T1000 (cell line): ENCODE data around the gene CNNM3.
"Not testable (repeated sequence)": the region's sequence is repeated elsewhere in the genome, so short reads cannot be mapped to it uniquely, and the experiment has no call there.

Experiments used
- DNase-seq: peaks from one replicate; lab custom pipeline; 2025; ENCODE audit warnings: mixed read lengths; lab: John Stamatoyannopoulos, UW

The CNNM3 gene

GRCh38 chr2:96799623-96799935 is 16.5 kb upstream of the CNNM3 start:
- no peak for DNase-seq

DNA sequence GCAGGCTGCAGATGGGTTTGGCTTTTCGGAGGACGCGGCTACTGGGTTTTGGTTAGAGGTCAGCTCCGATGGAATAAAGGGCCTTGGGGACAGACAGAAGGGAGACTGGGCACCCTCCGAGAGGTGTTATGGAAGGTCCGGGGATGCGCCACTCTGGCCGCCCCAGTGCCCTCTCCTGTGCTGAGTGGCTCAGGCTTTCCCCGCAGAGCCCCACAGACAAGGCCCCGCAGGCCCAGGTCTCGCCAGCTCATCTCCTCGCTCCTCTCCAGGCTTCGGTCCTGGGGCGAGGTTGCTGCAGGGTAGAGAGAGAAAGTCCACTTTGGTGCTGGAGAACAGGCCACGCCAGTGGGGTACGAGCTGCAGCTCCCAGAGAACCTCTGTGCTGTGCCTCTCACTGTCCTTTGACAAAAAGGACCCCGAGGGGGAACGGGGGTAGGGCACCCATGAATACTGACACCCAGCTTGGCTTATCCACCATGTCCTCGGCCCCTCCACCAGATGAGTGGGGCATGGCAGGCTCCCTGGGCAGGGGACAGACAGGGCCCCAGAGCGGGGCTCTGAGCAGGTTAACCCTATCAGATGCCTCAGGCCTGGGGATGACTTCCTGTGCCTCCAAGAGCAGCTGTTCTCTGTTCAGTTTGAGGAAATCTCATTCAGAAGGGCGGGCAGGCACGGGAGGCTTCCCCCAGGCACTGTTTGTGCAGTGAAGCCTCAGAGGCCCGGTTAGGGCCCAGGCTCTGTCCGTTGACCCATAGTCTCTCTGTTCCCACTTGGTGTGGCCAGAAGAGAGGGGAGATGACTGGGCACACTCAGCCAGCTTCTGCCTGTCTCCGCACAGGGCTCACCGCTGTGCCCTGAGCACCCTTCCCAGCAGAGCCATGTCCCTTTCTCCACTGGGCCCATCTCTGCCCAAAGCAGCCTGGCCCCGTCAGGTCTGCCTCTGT is 15.7 kb upstream of the CNNM3 start:
- no peak for DNase-seq

GRCh38 chr2:96801005-96801785 is 14.9 kb upstream of the CNNM3 start:
- DNase-seq = no peak

DNA sequence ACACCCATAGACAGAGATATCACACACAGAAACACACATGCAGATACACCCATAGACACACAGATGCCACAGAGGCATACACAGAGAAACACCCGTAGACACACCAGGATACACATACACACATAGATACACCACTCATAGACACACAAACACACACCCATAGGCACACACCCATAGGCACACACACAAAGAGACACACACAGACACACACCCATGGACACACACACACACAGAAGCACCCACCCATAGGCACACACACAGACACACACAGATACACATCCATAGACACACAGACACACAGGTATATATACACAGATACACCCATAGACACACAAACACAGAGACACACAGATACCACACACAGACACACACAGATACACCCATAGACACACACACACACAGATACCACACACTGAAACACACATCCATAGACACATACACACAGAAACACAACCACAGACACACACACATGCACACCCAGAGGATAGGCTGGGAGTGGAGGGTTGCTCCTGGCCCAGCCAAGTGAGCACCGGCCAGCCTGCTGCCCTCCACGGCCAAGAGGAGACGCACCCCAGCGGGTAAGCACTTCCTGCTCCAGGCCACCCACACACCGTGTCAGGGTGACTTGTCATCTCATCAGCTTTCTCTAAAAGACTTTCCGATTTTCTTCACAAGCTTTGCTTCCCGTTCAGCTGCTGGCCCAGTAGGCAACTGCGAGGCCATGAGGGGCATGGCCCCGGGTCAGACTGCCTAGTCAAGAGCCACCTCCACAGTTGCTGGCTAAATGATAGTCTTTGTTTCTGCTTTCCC is 14.1 kb upstream of the CNNM3 start:
- no peak for DNase-seq

- no peak for DNase-seq
These were observed 13.3 kb upstream of the CNNM3 start for GRCh38 chr2:96802721-96803120.

DNA sequence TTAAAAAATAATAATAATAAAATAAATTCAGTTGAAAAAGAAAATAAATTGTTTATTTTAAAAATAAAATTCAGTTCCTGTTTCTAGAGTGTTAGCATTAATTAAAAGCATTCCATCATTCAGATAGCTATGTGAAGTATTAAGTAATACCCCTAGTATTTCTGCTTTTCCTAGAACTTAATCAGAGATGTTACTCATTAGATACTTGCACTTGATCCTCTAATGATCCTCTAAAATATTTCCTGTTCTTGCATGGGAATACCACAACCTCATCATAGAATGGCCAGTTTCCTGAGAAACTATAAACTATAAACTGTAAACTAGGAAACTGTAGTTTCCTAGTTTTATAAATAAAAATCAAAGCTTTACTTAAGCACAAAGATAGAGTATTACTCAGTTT is 11.1 kb upstream of the CNNM3 start:
- no peak for DNase-seq

DNA sequence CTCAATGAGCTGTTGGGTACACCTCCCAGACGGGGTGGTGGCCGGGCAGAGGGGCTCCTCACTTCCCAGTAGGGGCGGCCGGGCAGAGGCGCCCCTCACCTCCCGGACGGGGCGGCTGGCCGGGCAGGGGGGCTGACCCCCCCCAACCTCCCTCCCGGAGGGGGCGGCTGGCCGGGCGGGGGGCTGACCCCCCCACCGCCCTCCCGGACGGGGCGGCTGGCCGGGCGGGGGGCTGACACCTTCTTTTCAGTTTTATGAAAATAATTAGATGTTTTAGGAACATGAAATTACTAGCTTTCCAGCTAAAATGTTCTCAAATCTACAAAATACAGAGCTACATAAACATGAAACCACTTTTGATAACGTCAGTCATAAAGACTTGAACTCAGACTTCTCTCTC is 10.1 kb upstream of the CNNM3 start:
- not testable (repeated sequence) for DNase-seq

DNA sequence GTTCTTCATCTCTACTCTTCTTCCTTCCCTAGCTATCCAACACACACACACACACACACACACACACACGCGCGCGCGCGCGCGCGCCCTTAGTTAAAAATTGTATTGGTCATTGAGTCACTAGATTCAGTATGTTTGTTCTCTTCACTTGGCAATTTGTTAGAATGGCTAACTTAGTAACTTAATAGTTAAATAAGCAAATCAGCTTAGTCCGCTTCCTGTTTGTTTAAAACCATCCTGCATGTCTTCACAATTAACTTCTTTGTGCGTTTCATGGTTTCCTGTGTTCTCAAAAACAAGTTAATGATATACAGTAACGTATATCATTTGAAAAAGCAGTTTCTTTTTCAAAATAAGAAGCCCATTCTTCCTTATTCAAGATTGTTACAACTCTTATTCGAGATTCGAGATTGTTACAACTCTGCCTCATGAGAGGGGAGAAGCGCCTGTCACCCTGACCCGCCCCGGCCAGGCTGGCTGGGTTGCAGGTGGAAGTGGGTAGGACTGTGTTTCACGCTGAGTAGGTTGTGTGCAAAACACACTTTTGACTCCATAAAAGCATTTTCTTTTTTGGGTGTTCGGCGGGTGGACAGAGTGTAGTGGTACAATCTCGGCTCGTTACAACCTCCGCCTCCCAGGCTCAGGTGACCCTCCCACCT is 9.5 kb upstream of the CNNM3 start:
- no peak for DNase-seq

DNA sequence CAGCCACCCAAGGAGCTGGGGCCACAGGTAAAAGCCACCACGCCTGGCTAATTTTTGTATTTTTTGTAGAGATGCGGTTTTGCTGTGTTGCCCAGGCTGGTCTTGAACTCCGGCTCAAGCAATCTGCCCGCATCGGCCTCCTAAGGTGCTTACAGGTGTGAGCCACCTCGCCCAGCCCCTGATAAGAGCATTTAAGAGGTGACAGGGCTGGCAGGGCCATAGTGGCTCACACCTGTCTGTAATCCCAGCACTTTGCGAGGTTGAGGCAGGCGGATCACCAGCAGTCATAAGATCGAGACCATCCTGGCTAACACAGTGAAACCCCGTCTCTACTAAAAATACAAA is 9.0 kb upstream of the CNNM3 start:
- no peak for DNase-seq

DNA sequence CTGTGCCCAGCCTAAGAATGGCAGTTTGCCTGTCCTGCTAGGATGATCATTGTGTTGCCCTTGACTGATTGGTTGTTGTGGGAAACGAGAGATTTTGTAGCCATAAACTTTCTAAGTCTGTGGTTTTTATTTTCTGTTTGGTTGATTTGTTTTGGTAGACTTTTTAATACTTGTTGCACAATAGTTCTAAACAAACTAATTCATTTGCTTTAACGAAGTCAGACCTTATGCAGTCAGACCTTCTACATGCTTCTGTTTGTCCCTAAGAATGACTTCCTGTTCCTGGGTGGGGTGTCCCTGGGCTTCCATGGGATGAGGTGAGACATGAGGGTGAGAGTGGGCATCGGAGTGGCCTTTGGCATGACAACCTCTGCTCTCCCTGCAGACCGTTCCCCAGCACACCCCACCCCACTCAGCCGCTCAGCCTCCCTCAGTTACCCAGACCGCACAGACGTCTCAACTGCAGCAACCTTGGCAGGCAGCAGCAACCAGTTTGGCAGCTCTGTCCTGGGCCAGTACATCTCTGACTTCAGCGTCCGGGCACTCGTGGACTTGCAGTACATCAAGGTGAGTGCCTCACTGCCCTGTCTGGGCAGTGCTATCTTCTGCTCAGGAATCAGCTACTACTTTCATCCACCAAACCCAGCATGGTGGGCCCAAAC is 7.8 kb upstream of the CNNM3 start:
- no peak for DNase-seq

GRCh38 chr2:96809216-96809882 is 6.7 kb upstream of the CNNM3 start:
- DNase-seq = no peak

DNA sequence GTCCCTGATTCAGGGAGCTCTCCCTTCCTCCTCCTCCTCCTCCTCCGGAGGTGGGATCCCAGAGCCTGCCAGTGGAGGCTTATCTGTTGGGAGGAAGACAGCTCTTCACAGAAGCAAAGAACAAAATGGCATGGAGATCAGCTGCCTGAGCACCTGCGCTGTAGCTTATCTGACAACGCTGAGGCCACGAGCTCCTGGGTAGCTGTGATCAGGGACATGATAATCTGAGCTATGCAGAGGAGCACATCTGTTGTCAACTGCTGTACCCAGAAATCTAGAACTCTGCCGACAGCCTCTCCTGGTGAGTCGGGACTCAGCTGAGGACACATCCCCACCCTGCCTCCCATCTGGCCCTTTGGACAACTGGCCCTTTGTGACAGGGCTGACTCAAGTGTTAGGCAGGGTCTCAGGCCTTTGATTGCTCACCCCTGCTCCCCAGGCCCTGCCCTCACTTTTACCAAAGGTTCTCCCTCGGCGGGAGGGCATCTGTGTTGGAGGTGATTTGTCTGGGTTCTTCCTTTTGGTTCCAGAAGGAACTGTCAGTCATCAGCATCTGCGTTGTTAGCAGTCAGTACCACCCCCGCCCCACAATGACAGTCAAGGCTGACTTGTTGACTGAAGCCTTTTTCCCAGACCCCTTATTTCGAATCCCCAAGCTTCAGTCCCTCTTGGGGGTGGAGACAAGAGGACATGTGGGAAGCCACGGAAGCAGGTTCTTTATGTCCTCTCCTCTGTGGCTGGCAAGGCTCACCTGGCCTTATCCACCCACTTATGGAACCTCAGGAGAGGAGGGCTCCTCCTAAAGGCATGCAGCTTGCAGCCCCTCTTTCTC is 5.9 kb upstream of the CNNM3 start:
- no peak for DNase-seq

GRCh38 chr2:96810783-96811192 is 5.3 kb upstream of the CNNM3 start:
- no peak for DNase-seq

DNA sequence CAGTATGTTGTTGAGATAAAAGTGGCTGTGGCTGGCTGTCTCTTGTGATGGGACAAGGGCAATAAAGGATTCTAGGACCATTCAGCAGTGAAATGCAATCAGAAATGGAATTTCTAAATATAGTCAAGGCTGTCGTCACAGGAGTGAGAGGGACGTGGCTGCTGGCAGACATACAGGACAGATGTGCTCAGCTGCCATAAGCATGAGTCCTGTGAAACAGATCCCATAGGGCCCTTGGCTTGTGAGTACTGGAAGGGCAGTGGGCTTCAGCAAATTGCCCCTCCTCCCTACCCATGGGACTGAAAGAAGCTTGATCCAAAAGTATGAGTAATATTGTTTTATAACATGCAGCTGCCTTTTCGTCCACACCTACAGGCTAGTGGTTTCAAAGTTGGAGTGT is 4.2 kb upstream of the CNNM3 start:
- no peak for DNase-seq

- no peak for DNase-seq
These were observed 2.4 kb upstream of the CNNM3 start for GRCh38 chr2:96813656-96814055.

GRCh38 chr2:96815326-96816126 is 542 bp upstream of the CNNM3 start:
- no peak for DNase-seq

DNA sequence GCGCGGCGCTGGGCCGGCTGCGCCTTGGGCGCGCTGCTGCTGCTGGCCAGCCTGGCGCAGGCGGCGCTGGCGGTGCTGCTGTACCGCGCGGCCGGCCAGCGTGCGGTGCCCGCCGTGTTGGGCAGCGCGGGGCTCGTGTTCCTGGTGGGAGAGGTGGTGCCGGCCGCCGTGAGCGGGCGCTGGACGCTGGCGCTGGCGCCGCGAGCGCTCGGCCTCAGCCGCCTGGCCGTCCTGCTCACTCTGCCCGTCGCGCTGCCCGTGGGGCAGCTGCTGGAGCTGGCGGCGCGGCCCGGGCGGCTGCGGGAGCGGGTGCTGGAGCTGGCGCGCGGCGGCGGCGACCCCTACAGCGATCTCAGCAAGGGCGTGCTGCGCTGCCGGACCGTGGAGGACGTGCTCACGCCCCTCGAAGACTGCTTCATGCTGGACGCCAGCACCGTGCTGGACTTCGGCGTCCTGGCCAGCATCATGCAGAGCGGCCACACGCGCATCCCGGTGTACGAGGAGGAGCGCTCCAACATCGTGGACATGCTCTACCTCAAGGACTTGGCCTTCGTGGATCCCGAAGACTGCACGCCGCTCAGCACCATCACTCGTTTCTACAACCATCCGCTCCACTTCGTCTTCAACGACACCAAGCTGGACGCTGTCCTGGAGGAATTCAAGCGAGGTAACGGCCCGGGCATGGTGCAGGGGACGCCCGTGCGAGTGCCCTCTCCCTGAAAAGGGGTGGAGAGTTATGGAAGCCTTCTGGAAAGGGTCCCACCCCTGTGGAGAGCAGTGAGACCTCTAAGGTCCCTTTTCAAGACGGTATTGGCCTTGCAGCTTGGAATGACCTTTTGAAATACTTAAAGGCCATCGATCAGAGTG is 1.0 kb downstream of the CNNM3 start:
- DNase-seq = no peak

DNA sequence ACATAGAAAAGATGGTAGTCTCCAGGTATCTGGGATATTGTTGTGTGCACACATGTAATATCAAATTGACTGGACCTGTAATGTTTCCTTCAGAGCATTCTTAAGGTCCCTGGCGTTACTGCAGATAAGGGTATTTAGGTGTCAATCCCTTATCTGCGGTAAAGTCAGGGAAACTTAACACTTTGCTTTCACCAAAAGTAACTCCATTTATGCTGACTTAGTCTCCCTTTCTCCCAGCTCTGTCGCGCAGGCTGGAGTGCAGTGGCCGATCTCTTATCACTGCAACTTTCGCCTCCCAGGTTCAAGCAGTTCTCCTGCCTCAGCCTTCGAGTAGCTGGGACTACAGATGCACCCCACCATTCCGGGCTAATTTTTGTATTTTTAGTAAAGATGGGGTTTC is 1.8 kb downstream of the CNNM3 start:
- no peak for DNase-seq
